Colon (tissue), 2 donors: ENCODE measurements around the gene SLC5A6.

Experiments used
- FAIRE-seq: peaks from 2 replicates; lab custom pipeline; 2012; peaks lifted over from hg19 to GRCh38; lab: Jason Lieb, UNC
- donor health status: control.
- donor health status: control.

Gene SLC5A6

DNA sequence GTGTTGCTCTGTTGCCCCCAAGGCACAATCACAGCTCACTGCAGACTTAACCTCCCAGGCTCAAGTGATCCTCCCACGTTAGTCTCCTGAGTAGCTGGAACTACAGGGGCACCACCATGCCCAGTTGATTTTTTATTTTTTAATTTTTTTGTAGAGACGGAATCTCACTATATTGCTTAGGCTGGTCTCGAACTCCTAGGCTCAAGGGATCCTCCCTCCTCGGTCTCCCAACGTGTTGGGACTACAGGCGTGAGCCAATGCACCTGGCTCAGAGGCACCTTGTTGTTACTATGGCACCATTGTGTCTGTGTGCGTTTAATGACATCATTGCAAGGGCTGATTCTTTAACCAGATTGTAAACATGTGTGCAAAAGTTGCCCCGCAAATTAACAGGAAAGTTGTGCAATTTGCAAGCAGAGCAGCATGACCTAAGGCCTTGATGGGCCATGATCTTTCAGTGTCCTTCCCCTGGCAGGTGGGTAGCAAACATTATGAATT is 40.7 kb downstream of the SLC5A6 start:
- FAIRE-seq = no peak

DNA sequence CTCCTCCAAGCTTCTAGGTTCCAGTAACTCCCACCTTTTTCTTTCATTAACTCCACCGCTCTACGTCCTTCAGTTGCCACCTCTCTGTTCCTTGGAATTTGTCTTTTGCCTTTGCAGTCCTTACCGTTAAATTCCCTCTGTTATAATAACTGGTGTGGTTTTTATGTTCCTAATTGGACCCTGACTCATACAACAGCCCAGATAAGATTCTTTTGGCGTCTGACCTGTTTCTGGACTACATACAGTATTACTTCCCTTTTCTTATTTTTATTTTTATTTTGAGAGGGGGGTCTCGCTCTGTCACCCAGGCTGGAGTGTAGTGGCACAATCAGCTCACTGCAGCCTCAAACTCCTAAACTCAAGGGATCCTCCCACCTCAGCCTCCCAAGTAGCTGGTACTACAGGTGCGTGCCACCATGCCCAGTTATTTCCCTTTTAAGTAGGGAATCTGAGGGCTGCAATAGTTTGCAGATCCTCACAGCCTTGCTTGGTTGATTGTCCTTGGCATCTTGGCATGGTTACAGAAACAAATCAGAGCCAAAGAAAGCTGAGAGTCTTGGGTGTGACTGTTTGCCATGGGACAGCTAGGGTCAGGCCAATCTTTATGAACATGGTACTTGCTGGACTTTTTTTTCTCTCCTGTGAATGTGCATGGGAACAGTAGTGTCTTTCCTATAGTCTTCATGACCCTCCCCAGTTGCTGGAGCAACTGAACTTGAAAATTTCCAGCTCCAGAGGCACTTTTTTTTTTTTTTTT is 41.3 kb downstream of the SLC5A6 start:
- no peak for FAIRE-seq

DNA sequence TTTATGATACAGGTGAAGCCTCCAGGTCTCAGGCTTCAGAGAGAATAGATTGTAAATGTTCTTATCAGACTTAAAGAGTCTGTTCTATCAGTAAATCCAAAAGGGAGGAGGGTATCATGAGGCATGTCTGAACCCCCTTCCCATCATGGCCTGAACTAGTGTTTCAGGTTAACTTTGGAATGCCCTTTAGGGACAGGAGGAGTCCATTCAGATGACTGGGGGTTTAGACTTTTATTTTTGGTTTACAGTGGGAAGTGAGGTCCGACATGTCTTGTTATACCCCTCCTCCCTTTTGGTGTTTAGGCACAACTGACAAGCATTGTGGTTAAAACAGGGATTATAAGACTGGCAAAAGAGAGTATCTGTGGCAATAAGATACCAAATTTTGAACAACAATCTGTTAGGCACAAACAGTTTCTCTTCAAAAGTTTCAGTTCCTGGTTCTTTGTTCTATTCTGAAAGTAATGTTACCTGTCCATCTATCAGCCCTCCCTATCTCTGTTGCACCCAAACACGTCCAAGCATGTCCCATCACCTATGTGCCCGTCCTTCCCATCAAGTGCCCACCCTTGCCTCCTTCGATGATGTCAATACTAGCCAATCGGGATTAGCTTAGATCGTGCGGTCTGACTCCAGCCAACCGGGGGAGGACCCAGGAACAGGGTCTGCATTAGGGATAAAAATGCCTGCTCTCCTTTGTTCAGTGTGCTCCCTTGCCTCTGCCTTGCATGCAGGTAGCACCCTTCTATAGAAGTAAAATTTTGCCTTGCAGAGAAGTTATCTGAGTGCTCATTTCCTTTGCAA is 46.9 kb downstream of the SLC5A6 start:
- no peak for FAIRE-seq

DNA sequence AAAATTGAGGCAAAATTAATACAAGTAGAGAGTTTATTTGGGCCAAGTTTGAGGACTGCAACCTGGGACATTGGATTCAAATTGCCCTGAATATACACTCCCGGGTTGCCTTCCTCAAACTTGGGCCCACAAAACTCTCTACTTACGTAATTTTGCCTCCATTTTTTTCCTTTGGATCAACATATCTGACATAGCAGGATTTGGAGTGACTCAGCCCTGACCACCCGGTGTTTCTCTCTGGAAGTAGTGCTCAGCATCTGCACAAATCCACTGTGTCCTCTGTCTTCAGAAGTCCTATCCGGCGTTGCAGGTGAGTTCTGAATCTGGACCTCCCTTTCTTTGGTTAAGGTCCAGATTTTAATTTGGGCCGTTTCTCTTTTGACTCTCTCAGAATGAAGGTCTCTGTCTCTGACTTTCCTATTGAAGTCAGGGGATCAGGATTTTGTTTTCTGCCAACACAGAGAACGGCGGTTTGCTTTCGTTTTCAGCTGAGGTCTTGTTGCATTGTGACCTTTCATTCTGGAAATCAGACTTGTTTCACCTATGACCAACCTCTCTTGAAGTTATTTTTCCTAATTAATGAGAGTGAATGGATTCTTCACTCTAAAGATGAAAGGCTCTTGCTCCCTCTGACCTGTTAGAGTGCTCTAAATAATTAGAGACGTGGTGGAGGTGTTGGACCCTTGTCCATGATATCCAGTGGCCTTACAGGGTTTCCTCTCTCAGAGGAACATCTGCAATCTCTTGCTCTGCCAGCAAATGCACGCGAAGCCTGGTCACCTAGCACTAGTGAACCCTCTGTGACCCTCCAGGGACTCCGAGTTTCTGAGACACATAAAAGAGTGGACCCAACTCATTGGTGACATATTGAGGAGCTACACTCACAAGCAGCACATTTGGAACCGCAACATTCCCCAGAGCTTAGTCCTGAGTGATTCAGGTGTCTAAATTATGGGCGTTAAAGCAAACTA is 49.6 kb downstream of the SLC5A6 start:
- FAIRE-seq = no peak

DNA sequence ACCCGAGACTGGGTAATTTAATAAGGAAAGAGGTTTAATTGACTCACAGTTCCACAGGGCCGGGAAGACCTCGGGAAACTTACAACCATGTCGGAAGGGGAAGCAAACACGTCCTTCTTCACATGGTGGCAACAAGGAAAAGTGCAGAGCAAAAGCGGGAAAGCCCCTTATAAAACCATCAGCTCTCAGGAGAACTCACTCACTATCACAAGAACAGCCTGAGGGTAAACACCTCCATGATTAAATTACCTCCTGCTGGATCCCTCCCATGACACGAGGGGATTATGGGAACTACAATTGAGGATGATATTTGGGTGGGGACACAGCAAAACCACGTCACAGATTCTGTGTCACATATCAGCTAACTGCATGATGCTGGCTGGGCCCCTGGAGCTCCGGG is 51.9 kb downstream of the SLC5A6 start:
- no peak for FAIRE-seq

DNA sequence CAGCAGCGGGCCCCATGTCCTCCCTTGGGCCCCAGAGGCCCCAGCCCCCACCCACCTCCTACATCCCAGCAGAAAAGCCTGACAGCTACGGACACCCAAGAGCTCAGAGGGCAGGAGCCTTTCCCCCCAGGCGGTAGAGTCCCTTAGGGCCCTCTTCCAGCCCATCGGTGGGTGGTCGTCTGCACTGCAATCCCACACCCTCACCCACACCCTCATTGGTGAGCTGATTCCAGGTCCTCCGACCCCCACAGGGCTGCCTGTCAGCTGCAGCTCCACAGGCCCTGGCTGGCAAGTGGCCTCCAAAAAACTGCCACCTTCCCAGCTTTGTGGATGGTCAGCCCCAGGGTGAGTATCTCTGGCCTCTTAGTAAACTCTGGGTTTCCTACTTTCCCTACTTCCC is 52.8 kb downstream of the SLC5A6 start:
- no peak for FAIRE-seq

DNA sequence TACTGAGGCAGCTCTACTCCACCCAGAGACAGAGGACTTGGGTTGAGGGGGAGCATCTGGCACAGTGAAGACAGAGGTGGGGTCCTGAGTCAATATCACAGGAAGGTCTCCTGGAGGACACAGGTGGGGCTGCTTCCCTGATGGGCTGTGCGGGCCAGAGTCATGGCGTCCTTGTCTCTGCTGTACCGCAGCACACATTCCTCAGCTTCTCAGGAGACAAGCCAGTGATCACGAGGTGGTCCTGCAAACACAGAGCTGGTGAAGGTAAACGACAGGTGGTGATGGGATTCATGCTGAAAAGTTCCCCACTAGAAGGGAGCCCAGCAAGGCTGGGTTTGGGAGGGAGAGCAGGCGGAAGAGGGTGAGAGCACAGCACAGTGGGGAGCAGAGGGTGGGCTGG is 53.6 kb downstream of the SLC5A6 start:
- FAIRE-seq = no peak

DNA sequence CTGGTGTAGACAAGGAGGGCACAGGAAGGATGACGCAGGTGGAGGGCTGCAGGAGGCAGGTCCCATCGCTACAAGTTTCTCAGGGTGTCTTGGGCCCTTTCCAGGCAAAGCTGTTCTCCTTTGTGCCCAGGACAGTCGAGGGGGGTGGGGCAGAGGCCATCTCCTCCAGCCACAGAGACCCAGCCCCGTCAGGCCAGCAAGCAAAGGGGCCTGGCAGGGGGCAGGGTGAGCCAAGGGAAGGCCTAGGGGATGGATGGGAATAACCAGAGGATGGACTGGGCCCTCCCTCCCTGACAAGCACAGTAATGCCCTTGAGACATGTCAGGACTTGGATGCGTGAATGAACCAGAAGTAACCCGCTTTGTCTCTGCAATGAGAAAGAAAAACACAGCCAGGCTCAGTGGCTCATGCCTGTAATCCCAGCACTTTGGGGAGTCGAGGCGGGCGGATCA is 57.0 kb downstream of the SLC5A6 start:
- no peak for FAIRE-seq

DNA sequence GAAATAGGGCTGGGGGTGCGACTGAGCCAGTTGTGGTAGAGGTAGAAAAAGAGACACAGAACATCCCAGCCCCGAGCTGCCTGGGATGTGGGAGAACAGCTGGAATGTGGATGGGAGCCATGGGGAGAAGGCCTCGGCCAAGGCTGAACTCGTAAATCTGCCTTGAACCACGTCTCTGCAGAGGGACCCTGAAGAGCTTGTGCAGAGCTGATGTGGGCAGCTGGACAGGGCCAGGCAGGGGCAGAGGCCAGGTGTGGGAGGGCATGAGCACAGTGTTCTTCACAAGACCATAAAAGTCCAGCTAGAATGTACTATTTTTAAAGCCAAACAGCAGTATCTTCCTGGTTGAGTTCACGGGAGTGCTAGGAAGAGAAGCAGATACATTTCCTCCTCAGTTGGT is 57.6 kb downstream of the SLC5A6 start:
- FAIRE-seq = no peak

DNA sequence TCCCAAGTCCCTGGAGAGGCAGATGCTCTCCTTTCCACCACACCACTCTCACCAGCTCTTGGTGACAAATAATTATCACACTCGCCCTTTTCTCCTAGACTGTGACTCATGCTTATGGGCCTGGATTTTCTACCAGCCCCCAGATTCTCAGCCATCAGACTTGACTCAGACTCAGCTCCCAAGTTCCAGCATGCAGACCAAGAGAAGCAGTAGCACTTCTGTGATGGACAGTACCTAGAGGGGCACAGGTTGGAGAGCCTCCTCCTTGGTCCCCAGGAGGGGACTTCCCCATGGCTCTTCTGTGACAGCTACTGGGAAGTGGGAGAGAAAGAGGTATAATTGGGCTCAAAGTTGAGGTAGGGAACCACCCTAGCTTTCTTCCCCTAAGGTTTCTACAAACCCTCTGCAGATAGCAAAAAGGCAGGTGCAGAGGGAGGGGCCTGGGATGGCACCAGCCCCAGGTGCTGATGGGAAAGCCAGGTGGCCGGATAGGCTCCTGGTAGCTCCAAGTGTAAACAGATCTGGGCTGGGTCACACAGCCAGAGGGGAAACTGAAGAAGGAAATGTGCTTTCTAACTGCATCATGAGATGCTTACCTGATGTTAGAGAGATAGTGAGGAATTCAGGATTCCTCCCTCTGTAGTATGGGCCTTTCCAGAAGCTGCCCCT is 59.1 kb downstream of the SLC5A6 start:
- FAIRE-seq = no peak

DNA sequence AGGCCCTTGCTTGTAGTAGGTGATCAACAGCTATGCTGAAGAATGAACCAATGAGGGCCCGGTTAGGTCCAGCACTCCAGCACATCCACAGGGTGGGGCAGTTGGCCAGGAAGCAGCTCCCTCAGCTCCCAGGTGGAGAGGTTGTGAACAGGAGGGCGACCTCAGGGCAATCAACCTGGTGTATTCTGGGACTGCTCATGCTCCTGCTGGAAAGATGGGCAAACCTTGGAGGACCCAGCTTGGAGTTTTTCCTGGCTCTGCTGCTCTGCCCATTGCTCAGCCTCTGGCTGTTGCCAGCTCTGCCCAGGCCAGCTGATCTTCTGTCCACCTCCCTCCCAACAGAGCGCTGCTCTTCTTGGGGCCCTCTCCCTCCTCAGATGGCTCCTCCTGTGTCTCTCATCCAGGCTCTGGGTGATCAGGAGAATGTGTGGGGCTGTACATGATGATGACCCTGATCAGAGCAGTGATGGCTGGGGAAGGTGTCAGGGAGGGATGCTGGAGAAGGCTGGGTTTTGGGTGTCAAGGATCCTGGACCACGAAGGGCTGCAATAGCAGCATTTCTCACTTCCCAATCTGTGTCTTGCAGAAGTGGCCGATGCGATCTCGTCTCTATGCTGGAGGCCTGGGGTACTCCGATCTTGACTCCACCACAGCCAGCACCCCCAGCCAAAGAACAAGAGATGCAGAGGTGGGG is 59.8 kb downstream of the SLC5A6 start:
- FAIRE-seq = no peak

DNA sequence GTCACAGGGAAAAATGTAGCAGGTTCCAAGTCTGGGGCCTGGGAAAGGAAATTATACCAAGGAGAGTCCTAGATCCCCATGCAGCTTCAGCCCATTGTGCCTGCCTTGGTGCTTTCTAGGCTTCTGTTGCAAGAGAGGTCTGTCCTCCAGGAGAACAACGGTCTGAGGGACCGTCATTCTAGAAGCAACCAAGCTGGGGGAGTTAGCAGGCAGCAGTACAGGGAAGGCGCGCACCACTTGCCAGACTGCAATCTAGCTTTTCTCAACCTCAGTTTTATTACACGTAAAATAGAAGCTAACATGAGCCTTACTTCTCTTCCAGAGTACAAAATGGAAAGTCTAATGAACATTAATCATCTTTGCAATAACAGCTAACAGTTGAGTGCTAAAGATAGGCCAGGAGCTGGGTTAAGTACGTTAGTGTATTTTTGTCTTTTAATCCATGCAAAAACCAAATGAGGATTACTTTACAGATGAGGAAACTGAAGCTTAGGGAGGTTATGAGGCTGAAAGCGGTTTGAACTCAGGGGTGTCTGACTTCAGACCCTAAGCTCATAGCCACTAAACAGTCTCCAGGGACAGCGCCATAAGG is 61.3 kb downstream of the SLC5A6 start:
- FAIRE-seq = no peak
